ENCODE data around the gene SCN4A. TPM values are rescaled to one million over a fixed set of nuclear protein-coding genes. Genes with fewer than 3 reads are reported as not detected.

The SCN4A gene
- total and polyA plus RNA-seq, 2 experiments from 2014 or later, result 0.07 TPM; not detected in 1

- H4K20me1 ChIP-seq (ENCODE audit: insufficient read depth, poor library complexity, severe bottlenecking), result no peaks in the 10 kb centered on the region
- H3K27ac ChIP-seq, result no peak overlapping the region
- 83% methylated on average over 18 of the region's 18 CpGs for WGBS (ENCODE audit: low lambda C conversion rate, missing lambda C conversion rate)
- no peaks in the 10 kb centered on the region for H3K9me2 ChIP-seq (replicated peaks; ENCODE audit: insufficient read depth)
- TF ChIP-seq EZH2phosphoT487 (IDR thresholded peaks at IDR 0.05; ENCODE audit: low read depth, severe bottlenecking, unreplicated experiment) (no peak), EZH2 (IDR thresholded peaks at IDR 0.05; ENCODE audit: borderline replicate concordance) (no peak), CTCF (IDR thresholded peaks at IDR 0.05; ENCODE audit: poor library complexity) (no peak)
- H3K4me2 ChIP-seq, result no peak overlapping the region
- no peaks in the 10 kb centered on the region for H3K79me2 ChIP-seq
- no peak overlapping the region for H2AFZ ChIP-seq
- H3K9me3 ChIP-seq (ENCODE audit: low read depth), result no peaks in the 10 kb centered on the region
- no peak for DNase-seq (ENCODE audit: low spot score)
- peaks cover 16% of the 10 kb centered on the region for H3K4me1 ChIP-seq (ENCODE audit: insufficient read depth)
- no peak overlapping the region for H3K4me3 ChIP-seq
- peaks cover 9% of the 10 kb centered on the region for H3K27me3 ChIP-seq
- H3K36me3 ChIP-seq (replicated peaks; ENCODE audit: insufficient read depth, low read depth), result no peaks in the 10 kb centered on the region
These were observed 14.8 kb upstream of the SCN4A start for GRCh38 chr17:63987221-63988126.

GRCh38 chr17:63986821-63987220, 14.1 kb upstream of the SCN4A start:
- no peak overlapping the region for H3K4me2 ChIP-seq
- H3K9me2 ChIP-seq (replicated peaks; ENCODE audit: insufficient read depth), result no peaks in the 10 kb centered on the region
- no CpG with 5 or more reads among the region's 3 CpGs for WGBS (ENCODE audit: low lambda C conversion rate, missing lambda C conversion rate)
- DNase-seq (ENCODE audit: low spot score), result no peak
- TF ChIP-seq EZH2phosphoT487 (IDR thresholded peaks at IDR 0.05; ENCODE audit: low read depth, severe bottlenecking, unreplicated experiment), result no peak
- TF ChIP-seq EZH2 (IDR thresholded peaks at IDR 0.05; ENCODE audit: borderline replicate concordance), result no peak
- no peak for TF ChIP-seq CTCF (IDR thresholded peaks at IDR 0.05; ENCODE audit: poor library complexity)
- no peak overlapping the region for H3K4me3 ChIP-seq
- H2AFZ ChIP-seq, result no peak overlapping the region
- peaks cover 3% of the 10 kb centered on the region for H3K27me3 ChIP-seq
- no peaks in the 10 kb centered on the region for H4K20me1 ChIP-seq (ENCODE audit: insufficient read depth, poor library complexity, severe bottlenecking)
- peaks cover 16% of the 10 kb centered on the region for H3K4me1 ChIP-seq (ENCODE audit: insufficient read depth)
- H3K79me2 ChIP-seq, result no peaks in the 10 kb centered on the region
- H3K36me3 ChIP-seq (replicated peaks; ENCODE audit: insufficient read depth, low read depth), result no peaks in the 10 kb centered on the region
- H3K9me3 ChIP-seq (ENCODE audit: low read depth), result no peaks in the 10 kb centered on the region
- no peak overlapping the region for H3K27ac ChIP-seq

- no peaks in the 10 kb centered on the region for H3K9me2 ChIP-seq (replicated peaks; ENCODE audit: insufficient read depth)
- no peak for DNase-seq (ENCODE audit: low spot score)
- H3K9me3 ChIP-seq (ENCODE audit: low read depth), result no peaks in the 10 kb centered on the region
- 92% methylated on average over 13 of the region's 13 CpGs for WGBS (ENCODE audit: low lambda C conversion rate, missing lambda C conversion rate)
- no peaks in the 10 kb centered on the region for H3K79me2 ChIP-seq
- peaks cover 16% of the 10 kb centered on the region for H3K4me1 ChIP-seq (ENCODE audit: insufficient read depth)
- no peak overlapping the region for H3K4me2 ChIP-seq
- no peak overlapping the region for H2AFZ ChIP-seq
- no peak overlapping the region for H3K4me3 ChIP-seq
- H3K27ac ChIP-seq, result no peak overlapping the region
- no peak for TF ChIP-seq CTCF (IDR thresholded peaks at IDR 0.05; ENCODE audit: poor library complexity)
- no peak for TF ChIP-seq EZH2 (IDR thresholded peaks at IDR 0.05; ENCODE audit: borderline replicate concordance)
- no peak for TF ChIP-seq EZH2phosphoT487 (IDR thresholded peaks at IDR 0.05; ENCODE audit: low read depth, severe bottlenecking, unreplicated experiment)
- no peaks in the 10 kb centered on the region for H3K27me3 ChIP-seq
- no peaks in the 10 kb centered on the region for H3K36me3 ChIP-seq (replicated peaks; ENCODE audit: insufficient read depth, low read depth)
- H4K20me1 ChIP-seq (ENCODE audit: insufficient read depth, poor library complexity, severe bottlenecking), result no peaks in the 10 kb centered on the region
These were observed 12.8 kb upstream of the SCN4A start for GRCh38 chr17:63985387-63986140.
